Measurements from ENCODE around the gene RBM42. TPM values are rescaled to one million over a fixed set of nuclear protein-coding genes. Genes with fewer than 3 reads are reported as not detected.

The RBM42 gene
- total RNA-seq, 2 donors from 2014 or later, result 26.7 to 65.3 TPM

- intact Hi-C loops (cut with DNase I), result no loop called here
- 83 to 88% methylated on average over 14 to 15 of the region's 15 CpGs for WGBS, 2 donors
- peaks cover 4 to 38% of the 10 kb centered on the region in 2 donors for H3K36me3 ChIP-seq (replicated peaks in 1 of 2; ENCODE audit: insufficient read depth in 1 of 2, low read depth in 2 of 2)
- H3K9me3 ChIP-seq, result no peaks in the 10 kb centered on the region
- H3K4me3 ChIP-seq, result no peak overlapping the region
- no peak for TF ChIP-seq CTCF (IDR thresholded peaks at IDR 0.05)
- TF ChIP-seq POLR2A (IDR thresholded peaks at IDR 0.05), result no peak
- no peak overlapping the region for H3K27ac ChIP-seq
- no peaks in the 10 kb centered on the region for H3K4me1 ChIP-seq
- DNase-seq, result no peak
- no peaks in the 10 kb centered on the region for H3K27me3 ChIP-seq
- no peak for ATAC-seq
These were observed 29.3 kb downstream of the RBM42 start for GRCh38 chr19:35657904-35658700.

- DNase-seq, result no peak
- TF ChIP-seq POLR2A (IDR thresholded peaks at IDR 0.05) (no peak), CTCF (IDR thresholded peaks at IDR 0.05) (no peak)
- Histone ChIP-seq H3K27ac (no peak overlapping the region), H3K27me3 (no peaks in the 10 kb centered on the region), H3K9me3 (no peaks in the 10 kb centered on the region), H3K36me3 (replicated peaks in 1 of 2; ENCODE audit: insufficient read depth in 1 of 2, low read depth in 2 of 2) (peaks cover 0 to 20% of the 10 kb centered on the region in 2 donors), H3K4me3 (no peak overlapping the region), H3K4me1 (no peaks in the 10 kb centered on the region)
- whole genome bisulfite sequencing, 2 donors, result 93 to 97% methylated on average over 6 of the region's 6 CpGs
- no peak for ATAC-seq
- intact Hi-C loops (cut with DNase I), result no loop called here
These were observed 33.1 kb downstream of the RBM42 start for GRCh38 chr19:35661995-35662340.

- Histone ChIP-seq H3K27ac (no peak overlapping the region), H3K4me1 (no peaks in the 10 kb centered on the region), H3K27me3 (no peaks in the 10 kb centered on the region), H3K4me3 (no peak overlapping the region), H3K9me3 (no peaks in the 10 kb centered on the region), H3K36me3 (replicated peaks in 1 of 2; ENCODE audit: insufficient read depth in 1 of 2, low read depth in 2 of 2) (peaks cover 0 to 8% of the 10 kb centered on the region in 2 donors)
- DNase-seq (no peak), ATAC-seq (no peak)
- TF ChIP-seq CTCF (IDR thresholded peaks at IDR 0.05), result no peak
- WGBS, 2 donors, result 80 to 82% methylated on average over 3 of the region's 3 CpGs
- intact Hi-C loops (cut with DNase I), result no loop called here
These were observed 35.1 kb downstream of the RBM42 start for GRCh38 chr19:35663981-35664380.

GRCh38 chr19:35665157-35665556, 36.3 kb downstream of the RBM42 start:
- H3K27me3 ChIP-seq, result no peaks in the 10 kb centered on the region
- DNase-seq (no peak), ATAC-seq (no peak)
- WGBS, 2 donors, result 89 to 94% methylated on average over 20 to 22 of the region's 24 CpGs
- no peaks in the 10 kb centered on the region for H3K4me1 ChIP-seq
- TF ChIP-seq POLR2A (IDR thresholded peaks at IDR 0.05), result no peak
- TF ChIP-seq CTCF (IDR thresholded peaks at IDR 0.05), result no peak
- no peaks in the 10 kb centered on the region for H3K9me3 ChIP-seq
- no peak overlapping the region for H3K27ac ChIP-seq
- peaks cover 0 to 3% of the 10 kb centered on the region in 2 donors for H3K36me3 ChIP-seq (replicated peaks in 1 of 2; ENCODE audit: insufficient read depth in 1 of 2, low read depth in 2 of 2)
- intact Hi-C loops (cut with DNase I), result no loop called here
- H3K4me3 ChIP-seq, result no peak overlapping the region

GRCh38 chr19:35665604-35666003, 36.8 kb downstream of the RBM42 start:
- Histone ChIP-seq H3K36me3 (replicated peaks in 1 of 2; ENCODE audit: insufficient read depth in 1 of 2, low read depth in 2 of 2) (no peaks in the 10 kb centered on the region), H3K9me3 (no peaks in the 10 kb centered on the region), H3K27ac (no peak overlapping the region), H3K27me3 (no peaks in the 10 kb centered on the region), H3K4me3 (no peak overlapping the region), H3K4me1 (no peaks in the 10 kb centered on the region)
- DNase-seq, result no peak
- WGBS, 2 donors, result 46 to 60% methylated on average over 7 of the region's 7 CpGs
- TF ChIP-seq POLR2A (IDR thresholded peaks at IDR 0.05), result no peak
- TF ChIP-seq CTCF (IDR thresholded peaks at IDR 0.05), result no peak
- ATAC-seq, result no peak
- intact Hi-C loops (cut with DNase I), result no loop called here

Measured in body of pancreas (tissue), 4 donors.